ENCODE results near the gene INF2. TPM values are rescaled to one million over a fixed set of nuclear protein-coding genes. Genes with fewer than 3 reads are reported as not detected.
"Not testable (repeated sequence)": the region's sequence is repeated elsewhere in the genome, so short reads cannot be mapped to it uniquely, and the experiment has no call there.

The INF2 gene
- polyA plus RNA-seq, 3 donors = 54.0 to 60.1 (median 54.7) TPM

DNA sequence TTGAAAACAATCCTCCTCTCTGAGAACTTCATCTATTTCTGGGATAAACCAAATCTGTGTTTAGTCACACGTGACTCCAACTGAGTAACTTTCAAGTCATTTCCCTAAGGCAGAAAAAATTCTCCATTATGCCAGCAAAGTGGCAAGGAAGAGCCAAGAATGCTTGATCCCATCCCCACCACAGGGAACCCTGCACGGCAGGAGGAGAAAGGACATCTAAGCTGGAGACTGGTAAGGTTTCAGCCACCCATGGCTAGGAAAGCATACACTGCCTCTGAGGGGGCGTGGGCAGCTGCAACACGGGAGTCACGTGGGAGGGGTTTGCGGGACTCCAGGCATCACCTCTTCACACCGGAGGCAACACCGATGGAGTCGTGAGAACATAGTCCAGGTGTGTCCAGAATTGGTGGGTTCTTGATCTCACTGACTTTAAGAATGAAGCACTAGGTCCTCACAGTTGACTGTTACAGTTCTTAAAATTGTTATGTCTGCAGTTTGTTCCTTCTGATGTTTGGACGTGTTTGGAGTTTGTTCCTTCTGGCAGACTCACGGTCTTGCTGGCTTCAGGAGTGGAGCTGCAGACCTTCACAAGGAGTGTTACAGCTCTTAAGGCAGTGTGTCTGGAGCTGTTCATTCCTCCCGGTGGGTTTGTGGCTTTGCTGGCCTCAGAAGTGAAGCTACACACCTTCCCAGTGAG is 60.8 kb downstream of the INF2 start:
- no peak for DNase-seq

DNA sequence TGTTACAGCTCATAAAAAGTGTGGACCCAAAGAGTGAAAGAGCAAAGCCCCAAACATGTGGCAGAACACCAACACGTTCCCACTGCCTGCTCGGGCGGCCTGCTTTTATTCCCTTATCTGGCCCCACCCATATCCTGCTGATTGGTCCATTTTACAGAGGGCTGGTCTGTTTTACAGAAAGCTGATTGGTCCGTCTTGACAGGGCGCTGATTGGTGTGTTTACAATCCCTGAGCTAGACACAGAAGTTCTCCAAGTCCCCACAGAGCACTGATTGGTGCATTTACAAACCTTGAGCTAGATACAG is 61.3 kb downstream of the INF2 start:
- DNase-seq = not testable (repeated sequence)

DNA sequence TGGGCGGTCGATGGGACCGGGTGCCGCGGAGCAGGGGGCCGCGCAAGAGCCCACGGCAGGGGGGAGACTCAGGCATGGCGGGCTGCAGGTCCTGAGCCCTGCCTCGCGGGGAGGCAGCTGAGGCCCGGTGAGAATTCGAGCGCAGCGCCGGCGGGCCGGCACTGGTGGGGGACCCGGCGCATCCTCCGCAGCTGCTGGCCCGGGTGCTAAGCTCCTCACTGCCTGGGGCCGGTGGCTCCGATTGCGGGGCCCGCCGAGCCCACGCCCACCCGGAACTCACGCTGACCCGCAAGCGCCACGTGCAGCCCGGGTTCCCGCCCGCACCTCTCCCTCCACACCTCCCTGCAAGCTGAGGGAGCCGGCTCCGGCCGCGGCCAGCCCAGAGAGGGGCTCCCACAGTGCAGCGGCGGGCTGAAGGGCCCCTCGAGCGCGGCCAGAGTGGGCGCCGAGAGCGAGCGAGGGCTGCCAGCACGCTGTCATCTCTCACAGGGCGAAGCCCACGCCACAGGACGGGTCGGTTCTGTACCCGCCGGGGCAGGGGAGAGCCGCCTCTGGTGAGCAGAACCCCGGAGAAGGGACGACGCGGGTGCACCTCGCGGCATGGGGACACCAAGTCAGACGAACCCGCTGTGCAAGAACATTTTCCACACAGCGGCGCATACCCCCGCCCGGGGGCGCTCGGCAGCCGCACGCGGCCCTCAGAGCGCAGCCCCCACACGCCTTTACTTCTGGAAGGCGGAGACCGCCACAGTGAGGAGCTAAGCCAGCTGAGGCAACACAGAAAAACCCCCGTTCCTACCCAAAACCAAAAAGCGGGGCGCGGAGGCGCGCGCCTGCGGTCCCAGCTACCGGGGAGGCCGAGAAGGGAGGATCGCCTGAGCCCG is 62.4 kb downstream of the INF2 start:
- no peak for DNase-seq

DNA sequence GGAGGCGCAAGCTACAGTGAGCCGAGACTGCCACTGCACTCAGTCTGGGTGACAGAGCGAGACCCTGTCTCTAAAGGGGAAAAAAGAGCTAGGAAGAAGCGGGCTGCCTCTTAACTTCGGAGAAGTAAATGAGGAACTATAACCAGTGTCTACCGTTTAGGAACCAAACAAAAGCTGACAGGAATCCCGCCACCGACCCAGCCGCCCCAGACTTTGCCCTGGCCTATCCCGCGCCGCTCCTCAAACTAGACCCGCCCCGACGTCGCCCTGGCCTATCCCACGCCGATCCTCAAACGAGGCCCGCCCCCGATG is 63.0 kb downstream of the INF2 start:
- no peak for DNase-seq

DNA sequence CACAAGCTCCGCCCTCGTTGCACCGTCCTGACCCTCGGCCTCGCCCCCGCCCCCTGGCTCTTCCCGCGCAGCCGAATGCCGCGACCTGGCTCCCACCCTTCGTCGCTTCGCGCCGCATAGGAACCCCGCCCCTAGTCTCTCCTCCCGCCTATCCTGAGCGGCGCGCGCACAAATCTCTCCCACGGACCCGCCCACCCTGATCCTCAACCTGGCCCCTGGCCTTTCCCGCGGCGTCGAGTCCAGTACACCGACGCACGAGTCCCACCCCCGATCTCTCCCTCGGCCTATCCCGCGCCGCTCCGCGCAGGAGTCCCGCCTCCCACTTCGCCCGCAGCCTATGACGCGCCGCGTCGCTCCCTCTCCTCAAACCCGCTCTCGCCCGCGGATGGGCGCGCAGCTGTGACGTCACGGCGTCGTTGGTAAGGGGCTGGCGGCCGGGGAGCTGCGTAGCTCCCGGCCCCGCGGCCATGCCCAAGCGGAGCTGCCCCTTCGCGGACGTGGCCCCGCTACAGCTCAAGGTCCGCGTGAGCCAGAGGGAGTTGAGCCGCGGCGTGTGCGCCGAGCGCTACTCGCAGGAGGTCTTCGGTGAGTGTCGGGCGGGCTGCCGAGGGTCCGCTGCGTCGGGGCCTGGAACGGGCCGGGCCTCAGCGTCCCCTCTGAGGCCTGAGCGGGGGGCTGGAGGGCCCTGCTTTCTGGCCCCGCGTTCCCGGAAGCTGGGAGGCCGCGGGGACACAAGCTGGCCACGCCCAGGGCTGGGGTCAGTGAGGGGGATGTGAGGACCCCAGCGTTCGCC is 63.5 kb downstream of the INF2 start, which contains the start of gene SIVA1:
TSS of gene SIVA1 (plus strand) at position 413 of the 793 bp plus-strand sequence. CDS start at position 468, 55 bp downstream.
- peak; percentile 99 for DNase-seq

DNA sequence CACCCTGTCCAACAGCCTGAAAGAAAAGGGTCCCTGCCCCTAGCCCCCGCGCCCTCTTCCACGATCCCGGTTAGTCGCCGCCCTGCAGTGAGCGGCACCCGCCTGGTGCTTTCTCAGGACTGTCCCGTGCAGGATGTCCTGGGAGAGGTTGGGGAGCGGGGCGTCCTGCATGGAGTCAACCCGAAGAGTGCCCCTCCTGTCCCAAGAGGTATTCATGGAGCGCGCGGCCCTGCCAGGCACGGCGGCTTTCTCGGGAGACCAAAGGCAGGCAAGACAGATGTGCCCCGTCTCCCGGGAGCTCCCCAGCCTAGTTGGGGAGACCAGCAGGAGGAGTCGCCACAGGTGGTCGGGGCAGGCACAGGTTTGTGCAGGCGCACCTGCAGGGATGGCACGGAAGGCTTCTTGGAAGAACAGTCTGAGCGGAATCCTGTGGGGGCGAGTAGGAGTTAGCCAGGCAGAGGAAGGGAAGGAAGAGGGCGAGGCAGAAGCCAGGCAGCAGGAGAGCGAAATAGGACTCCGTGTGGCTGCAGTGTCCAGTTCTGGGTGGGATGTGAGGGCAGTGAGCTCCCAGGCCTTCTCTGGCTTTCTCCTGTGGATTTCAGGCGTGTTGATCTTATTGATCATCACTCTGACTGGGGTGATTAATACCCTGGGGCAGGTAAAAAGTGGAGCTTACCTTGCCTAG is 64.3 kb downstream of the INF2 start:
- no peak for DNase-seq

DNA sequence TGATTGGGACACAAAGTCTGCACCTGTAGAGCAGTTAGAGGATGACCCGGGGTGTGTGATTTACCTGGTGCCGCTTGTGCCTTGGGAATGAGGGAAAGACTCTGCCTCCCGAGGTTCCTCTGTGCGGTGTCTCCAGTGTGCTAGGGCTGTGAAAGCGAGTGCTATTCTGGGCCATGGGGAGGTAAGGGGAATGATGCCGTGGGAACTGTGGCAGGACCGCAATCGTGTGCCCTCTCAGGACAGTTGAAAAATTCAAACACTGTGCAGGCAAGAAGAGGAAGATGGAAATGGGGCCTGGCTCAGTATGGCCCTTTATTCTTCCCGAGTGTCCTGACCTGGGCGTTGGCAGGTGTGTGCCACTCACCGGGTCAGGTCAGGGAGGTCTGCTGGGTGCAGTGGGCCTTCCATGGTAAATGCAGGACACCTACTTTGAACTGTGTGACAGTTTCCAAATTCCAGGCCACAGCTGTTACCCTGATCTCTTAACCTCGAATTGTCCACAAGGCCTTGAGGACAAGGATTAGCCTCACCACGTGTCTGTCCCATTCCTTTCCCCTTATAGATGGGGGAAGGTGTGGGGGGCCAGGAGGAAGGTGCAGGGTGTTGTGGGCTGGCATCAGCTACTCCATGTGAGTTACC is 64.9 kb downstream of the INF2 start:
- no peak for DNase-seq

DNA sequence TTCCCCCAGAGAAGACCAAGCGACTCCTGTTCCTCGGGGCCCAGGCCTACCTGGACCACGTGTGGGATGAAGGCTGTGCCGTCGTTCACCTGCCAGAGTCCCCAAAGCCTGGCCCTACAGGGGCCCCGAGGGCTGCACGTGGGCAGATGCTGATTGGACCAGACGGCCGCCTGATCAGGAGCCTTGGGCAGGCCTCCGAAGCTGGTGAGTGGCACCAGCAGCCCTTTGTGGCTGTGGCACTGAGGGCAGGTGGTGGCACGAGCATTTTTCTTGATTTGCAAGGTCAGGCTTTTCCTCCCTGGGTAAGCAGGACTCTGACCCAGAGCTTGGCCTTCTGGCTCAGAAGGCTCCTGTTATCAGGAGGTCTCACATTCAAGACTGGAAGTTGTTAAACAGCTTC is 66.2 kb downstream of the INF2 start:
- no peak for DNase-seq

DNA sequence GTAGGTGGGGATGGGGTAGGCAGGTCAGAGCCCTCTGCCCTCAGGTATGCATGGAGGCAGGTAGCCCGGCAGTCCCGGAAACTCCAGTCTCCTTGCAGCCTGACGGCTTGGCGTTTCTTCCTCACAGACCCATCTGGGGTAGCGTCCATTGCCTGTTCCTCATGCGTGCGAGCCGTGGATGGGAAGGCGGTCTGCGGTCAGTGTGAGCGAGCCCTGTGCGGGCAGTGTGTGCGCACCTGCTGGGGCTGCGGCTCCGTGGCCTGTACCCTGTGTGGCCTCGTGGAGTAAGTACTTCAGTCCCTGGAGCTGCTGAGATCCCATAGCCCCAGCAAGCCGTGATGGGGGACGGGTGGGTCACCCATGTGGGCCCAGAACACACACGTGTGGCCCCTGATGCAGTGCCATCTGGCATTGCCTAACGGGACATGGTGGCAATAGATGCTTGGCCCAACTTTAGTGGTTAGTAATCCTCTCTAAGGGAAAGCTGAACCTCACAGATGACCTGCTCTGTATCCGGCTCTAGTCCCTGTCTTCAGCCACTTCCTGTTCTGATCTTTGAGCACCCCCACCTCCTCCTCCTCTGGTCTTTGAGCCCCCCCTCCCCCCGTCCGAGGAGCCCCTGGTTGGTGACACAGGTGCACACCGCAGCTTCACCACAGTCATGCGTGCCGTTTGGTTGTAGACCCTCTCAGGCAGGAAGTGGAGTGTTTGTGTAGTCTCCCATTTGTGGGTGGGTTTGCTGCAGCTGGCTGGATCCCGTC is 67.2 kb downstream of the INF2 start:
- DNase-seq = no peak

DNA sequence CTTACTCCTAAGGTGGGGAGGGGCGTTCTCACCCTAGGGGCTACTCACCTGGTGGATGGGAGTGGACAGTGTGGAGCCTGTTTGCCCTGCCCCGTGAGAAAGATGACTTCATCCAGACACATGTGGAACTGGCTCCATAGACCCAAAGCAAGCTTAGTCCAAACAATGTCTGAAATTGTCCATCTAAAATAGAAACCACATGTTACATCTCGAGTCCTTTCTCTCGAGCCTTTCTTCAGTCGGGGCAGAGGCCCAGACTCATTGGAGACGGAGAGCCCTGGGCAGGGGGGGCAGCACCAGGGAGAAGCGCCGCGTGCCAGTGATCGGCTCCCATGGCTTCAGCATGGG is 67.8 kb downstream of the INF2 start:
- no peak for DNase-seq

DNA sequence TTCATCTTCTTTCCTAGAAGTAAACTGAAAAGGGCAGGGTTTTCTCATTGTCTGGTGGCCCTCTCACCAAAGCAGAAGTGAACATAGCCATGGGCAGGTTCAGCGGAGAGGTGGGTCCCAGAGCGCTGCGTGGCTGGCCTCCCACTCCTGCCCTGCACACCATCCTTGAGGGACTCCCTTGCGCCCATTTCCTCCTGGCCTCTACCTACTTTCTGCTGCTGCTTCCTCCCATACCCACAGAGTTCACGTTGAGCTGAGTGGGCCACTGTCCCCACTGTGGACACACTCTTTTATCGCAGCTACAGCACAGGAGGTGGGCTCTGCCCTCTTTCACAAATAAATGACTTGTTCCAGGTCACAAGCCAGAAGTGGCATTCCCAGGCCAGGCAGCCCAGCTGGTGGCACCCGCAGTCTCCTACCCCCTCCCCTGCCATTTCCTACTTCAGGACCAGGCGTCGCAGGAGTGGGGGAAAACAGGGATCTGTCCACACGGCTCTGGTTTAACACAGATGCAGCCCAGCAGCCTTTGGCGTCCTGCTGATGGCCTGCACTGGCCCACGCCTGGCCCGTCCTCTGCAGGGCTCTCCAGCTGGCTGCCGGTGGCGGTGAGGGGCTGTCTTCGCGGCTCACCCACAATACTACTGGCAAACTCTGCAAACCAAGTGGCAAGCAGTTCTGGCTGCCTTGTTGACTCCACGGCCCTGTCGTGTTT is 68.4 kb downstream of the INF2 start:
- no peak for DNase-seq

DNA sequence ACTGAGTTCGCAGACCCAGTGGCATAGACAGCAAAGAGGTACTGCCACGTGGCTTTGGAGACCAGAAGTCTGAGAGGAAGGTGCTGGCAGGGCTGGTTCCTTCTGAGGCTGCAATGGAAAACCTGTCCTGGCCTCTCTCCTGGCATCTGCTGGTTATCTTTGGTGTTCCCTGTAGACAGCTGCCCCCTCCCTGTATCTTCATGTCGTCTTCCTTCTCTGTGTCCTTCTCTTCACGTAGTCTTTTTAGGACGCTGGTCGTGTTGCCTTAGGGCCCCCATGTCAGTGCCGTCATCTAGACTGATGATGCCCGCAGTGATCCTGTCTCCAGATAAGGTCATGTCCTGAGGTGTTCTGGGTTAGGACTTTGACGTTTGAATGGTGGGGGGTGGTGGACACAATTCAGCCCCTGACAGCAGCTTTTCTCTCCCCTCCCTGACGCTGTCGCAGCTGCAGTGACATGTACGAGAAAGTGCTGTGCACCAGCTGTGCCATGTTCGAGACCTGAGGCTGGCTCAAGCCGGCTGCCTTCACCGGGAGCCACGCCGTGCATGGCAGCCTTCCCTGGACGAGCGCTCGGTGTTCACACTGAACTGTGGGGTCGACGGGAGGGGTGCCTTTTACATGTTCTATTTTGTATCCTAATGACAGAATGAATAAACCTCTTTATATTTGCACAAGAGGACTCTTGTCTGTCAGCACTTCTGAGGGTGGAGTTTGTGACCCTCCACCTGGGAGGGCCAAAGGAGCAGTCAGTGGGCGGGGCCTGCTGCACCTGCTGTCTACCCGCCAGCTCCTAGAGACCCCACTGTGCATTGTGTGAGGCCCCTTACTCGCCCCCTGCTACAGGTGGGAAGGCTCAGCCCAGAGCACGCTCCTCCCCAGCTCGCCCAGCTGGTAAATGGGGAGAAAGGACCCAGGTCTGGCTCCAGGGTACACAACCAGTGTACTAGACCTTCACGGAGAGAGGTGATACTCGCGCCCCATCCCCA is 69.9 kb downstream of the INF2 start:
- DNase-seq = no peak

DNA sequence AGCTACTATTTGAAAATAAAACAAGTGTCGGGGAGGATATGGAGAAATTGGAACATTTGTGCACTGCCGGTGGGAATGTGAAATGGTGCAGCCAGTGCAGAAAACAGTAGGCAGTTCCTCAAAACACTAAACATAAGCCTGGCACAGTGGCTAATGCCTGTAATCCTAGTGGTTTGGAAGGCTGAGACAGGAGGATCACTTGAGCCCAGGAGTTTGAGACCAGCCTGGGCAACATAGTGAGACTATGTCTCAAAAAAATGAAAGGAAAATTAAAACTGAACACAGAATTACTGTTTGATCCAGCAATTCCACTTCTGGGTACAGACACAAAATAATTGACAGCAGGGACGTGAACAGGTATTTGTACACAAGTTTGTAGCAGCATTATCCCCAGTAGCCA is 76.1 kb downstream of the INF2 start:
- DNase-seq = no peak

DNA sequence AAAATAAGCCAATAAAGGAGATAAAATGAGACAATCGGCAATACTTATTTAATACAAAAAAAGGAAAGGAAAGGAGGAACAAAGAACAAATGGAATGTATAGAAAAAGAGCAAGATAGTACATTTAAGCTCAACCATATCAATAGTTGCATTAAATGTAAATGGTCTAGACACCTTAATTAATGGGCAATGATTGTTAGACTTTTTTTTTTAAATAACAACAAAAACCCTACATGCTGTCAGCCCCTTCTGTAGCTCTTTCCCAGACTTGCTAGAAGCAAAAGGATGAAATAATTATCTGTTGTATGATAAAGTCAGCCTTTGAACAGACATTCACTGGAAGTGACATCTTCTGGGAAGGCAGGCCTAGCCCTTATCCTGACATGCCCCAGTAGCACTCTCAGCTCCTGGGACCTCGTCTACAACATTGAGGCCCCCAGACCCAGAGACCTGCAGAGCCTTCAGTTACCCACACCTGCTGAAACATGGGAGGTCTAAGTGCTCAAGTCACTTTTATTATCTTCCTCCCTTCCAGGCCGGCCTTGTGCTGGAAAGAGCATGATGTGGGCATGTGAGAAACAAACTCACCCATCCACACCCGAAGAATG is 76.9 kb downstream of the INF2 start:
- no peak for DNase-seq

DNA sequence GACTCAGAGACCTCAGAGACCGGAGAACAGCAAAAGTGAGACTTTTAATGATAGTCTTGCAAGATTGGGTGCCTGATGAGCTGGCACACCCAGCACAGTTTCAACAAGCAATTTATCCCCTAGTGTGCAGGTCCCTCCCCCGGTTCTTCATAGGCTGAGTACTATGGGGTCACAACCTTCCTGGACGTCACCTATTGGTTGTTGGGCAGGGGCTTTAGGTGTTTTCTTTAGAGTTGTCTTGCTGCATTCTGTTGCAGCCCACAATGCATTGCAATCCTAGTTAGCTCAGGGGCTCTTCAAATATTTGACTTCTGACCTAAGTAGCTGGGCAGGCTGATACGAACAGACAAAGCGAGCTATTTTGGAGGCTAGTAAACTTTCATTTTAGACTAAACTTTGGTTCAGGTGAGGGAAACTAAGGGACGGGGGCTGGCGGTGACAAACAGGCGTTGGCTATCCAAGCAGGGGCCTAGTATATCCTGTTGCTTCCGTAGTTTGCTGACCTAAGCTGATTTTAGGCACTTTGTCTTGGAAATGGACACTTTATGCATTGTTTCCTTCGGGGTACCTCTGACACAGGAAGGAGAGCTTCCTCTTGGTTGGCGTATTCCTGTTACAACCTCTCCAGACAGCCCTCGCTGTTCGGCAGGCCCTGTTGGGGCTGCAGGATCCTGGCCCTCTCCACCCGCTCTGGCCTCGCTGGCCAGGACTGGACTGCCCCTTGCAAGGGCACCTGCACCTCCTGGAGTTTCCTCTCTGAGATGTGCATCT is 77.6 kb downstream of the INF2 start:
- DNase-seq = no peak

DNA sequence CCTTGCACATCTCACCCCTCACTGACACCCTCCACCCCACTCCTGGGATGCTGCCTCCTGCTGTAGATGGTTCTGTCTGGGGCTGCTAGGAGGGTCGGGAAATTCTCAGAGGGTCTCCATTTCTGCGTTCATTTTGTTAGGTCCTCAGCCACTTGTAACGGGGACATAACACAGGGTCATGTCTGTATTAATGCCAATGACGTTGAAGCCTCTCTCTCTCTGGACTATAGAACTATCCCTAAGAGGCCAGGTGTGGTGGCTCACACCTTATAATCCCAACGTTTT is 78.2 kb downstream of the INF2 start:
- DNase-seq = no peak

DNA sequence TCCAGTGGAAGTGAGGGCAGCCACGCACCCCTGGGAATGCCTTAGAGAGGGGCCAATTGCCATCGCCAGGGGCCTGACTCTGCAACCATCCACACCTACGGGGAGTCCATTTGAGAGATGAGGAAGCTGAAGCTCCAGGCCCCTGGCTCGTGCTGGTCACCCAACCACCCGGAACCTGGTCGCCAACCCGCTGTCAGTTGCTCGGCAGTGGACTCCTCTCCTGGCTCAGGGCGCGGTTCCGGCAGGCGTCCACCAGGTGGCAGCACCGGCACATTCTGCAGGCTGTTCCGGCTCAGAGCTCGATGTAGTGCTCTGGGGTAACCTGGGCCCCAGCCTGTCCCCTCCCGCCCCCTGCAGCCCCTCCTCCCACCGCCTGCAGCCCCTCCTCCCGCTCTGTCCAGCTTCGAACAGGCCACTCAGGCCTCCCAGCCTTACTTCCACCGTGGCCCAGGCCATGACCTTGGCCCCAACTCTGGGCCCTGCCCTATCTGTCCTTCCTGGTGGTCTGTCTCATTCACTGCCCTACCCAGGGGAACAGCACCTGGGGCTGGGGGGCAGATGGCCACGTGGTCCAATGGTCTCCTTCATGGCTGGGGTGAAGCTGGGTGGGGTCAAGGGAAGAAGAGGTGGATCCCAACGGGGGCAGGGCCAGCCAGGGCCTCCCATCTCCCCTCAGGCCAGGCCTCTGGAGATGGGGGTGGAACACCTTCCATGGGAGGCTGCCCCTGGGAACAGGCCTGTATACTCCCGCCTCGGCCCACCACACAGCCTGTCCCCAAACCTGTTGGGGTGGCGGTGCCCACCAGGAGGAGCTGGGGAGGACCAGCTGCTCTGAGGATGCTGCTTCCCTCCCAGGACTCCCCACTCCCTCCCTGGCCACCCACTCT is 79.3 kb downstream of the INF2 start:
- peak; percentile 84 for DNase-seq
